Dendritic cell treated with granulocyte-macrophage colony-stimulating factor and Interleukin-4, amounts not matched to agents 40 ng/mL and 50 ng/mL, for 4 days (primary cell): ENCODE data around the gene OXCT2.
"Not testable (repeated sequence)": the region's sequence is repeated elsewhere in the genome, so short reads cannot be mapped to it uniquely, and the experiment has no call there.

Source experiments
- H3K27ac Mint-ChIP-seq: one replicate; pipeline ENCODE4 v1.8.0; 2022; ENCODE audit warnings: mild to moderate bottlenecking, mixed read lengths
- H3K27me3 Mint-ChIP-seq: one replicate; pipeline ENCODE4 v1.8.0; 2022; ENCODE audit warnings: mild to moderate bottlenecking, mixed read lengths
- H3K36me3 Mint-ChIP-seq: one replicate; pipeline ENCODE4 v1.8.0; 2022; ENCODE audit warnings: low read depth, mixed read lengths
- H3K4me1 Mint-ChIP-seq: one replicate; pipeline ENCODE4 v1.8.0; 2022; ENCODE audit warnings: low read depth, mixed read lengths
- H3K4me3 Mint-ChIP-seq: one replicate; pipeline ENCODE4 v1.8.0; 2022; ENCODE audit warnings: mild to moderate bottlenecking, moderate library complexity, mixed read lengths
- H3K9me3 Mint-ChIP-seq: one replicate; pipeline ENCODE4 v1.8.0; 2022; ENCODE audit warnings: mixed read lengths
- intact Hi-C: fragments of 100-400 bp; cut with micrococcal nuclease; formaldehyde crosslinking; loops from one replicate; pipeline ENCODE4 v1.15.0; 2022

OXCT2 gene

DNA sequence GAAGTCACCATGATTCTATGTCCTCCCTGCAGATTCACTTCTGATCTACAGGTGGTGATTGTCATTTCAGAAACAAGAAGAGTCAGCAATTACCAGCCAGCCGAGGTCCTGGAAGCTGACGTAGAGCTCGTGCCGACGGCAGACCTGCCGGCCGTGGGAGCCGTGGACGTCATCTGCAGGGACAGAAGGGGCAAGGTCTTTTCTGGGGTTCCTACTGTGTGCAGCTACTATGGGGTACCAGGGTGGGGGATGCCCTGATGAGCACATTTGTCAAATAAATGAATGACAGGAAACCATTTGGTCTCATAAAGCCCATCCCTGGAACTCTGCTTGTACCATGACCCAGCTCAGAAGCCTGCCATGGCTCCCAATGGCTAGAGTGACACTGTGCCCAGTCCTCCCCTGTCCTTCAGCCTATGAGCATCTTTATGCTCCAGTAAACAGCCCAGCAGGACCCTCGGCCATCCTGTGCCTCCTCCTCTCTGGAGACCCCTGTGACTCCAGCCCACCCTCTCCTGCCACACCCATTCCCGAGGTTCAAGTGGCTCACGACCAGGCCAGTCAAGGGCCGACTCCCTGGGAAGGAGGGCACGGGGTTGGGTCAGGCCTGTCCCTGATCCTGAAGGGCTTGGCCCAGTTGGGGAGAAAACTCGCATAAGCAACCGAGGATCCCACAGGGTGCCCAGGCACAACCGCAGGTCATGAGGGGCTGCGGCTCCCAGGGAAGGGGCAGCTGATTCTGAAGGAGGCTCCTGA is 7.4 kb downstream of the OXCT2 start:
- peaks cover 39% of the 10 kb centered on the region for H3K36me3 Mint-ChIP-seq
- H3K4me3 Mint-ChIP-seq, H3K4me1 Mint-ChIP-seq, intact Hi-C loops, H3K27ac Mint-ChIP-seq, H3K27me3 Mint-ChIP-seq, H3K9me3 Mint-ChIP-seq: not testable (repeated sequence)

DNA sequence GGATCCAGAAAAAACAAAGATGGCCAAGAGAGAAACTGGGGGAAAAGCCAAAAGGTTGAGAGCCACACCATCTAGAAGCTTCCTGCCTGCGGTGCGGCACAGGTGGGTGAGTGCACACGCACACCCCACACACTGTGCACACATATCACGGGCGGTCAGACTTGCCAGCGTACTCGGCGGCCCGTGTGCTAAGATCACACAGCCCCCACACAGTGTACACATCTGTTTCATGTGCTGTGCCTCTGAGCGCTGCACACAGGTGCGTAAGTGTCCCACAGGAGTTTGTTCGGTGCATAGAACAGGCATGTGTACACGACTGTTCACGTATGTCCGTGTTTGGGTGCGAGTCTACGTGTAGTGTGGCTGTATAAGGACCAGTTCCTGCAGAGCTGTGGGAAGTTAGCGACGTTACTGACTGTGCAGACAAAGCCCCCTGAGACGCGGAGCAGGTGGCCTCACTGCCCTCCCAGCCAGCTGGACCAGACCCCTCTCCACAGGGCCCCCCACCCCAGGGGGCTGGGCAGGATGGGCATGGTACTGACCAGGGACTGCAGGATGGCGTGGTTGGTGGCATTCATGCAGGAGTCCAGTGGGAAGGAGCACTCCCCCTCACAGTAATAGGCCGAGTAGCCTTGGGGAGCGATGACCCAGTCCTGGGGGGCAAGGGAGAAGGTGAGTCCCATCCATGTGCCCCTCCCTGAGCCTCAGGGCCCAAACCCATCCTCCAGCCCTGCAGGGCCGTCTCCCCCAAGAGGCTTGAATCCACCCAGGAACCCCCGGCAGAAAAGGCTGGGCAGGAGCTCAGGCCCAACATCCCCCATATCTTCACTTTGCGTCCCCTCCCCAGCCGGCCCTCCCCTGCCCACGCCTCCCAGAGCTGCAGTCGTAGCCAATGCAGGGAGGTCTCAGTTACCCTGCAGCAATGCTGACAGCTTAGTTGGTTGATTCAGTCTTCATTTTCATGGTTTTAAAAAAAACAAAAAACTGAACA is 8.3 kb downstream of the OXCT2 start:
- Mint-ChIP-seq H3K4me3 (no peak overlapping the region), H3K27me3 (no peaks in the 10 kb centered on the region), H3K27ac (no peak overlapping the region), H3K36me3 (peaks cover 48% of the 10 kb centered on the region), H3K9me3 (no peaks in the 10 kb centered on the region), H3K4me1 (no peaks in the 10 kb centered on the region)
- intact Hi-C loops = no loop called here

DNA sequence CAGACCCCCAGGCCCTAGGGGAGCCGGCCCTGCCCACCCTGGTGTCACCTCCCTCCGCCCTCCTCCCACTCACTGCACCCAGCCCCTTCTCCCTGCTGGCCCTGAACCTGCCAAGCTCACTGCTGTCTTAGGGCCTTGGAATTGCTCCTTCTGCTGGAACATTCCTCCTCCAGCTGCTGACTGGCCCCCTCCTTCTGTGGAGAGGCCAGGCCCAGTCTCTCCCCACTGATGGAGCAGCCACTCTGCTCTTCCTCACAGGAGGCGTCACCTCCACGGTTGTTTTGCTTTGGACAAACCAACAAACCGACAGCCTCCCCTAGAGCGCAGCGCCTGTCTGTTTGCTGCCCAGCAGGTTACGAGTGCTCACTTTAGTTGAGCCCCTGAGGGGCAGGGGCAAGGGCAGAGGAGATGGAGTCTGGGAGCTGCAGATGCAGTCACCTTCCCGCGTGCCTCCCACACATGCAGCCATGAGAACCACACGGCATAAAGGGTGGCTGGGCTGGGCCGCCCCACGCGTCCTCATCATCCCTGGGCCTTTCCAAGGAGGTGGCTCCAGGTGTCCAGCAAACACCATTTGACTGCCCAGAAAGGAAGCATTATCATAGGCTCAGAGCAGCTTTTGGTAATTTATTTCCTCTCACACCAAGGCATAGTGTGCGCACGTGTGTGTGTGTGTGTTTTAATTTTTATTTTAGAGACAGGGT is 9.4 kb downstream of the OXCT2 start:
- Mint-ChIP-seq H3K27me3 (no peaks in the 10 kb centered on the region), H3K27ac (no peak overlapping the region), H3K4me3 (no peak overlapping the region), H3K36me3 (peaks cover 57% of the 10 kb centered on the region), H3K9me3 (no peaks in the 10 kb centered on the region), H3K4me1 (no peaks in the 10 kb centered on the region)
- intact Hi-C loops = no loop called here

DNA sequence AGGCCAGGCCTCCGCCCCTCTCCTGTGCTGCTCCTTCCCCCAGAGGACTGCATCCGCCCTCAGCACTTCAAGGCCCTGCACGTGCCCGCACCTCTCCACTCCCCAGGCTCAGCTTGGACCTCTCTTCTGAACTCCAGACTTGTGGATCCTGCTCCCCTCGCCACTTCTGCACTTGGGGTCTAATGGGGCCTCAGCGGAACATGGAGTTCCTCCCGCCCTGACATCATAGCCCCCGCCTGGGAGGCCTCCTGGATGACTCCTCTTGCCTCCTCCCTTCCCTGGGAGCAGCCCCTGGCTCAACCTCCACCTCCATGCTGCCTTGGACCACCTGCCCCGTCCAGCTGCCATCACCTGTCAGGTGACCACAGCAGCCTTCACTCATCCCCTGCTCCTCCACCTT is 10.1 kb downstream of the OXCT2 start:
- no peak overlapping the region for H3K4me3 Mint-ChIP-seq
- no peaks in the 10 kb centered on the region for H3K9me3 Mint-ChIP-seq
- H3K36me3 Mint-ChIP-seq = peaks cover 62% of the 10 kb centered on the region
- no peaks in the 10 kb centered on the region for H3K27me3 Mint-ChIP-seq
- intact Hi-C loops = no loop called here
- no peak overlapping the region for H3K27ac Mint-ChIP-seq
- H3K4me1 Mint-ChIP-seq = no peaks in the 10 kb centered on the region

DNA sequence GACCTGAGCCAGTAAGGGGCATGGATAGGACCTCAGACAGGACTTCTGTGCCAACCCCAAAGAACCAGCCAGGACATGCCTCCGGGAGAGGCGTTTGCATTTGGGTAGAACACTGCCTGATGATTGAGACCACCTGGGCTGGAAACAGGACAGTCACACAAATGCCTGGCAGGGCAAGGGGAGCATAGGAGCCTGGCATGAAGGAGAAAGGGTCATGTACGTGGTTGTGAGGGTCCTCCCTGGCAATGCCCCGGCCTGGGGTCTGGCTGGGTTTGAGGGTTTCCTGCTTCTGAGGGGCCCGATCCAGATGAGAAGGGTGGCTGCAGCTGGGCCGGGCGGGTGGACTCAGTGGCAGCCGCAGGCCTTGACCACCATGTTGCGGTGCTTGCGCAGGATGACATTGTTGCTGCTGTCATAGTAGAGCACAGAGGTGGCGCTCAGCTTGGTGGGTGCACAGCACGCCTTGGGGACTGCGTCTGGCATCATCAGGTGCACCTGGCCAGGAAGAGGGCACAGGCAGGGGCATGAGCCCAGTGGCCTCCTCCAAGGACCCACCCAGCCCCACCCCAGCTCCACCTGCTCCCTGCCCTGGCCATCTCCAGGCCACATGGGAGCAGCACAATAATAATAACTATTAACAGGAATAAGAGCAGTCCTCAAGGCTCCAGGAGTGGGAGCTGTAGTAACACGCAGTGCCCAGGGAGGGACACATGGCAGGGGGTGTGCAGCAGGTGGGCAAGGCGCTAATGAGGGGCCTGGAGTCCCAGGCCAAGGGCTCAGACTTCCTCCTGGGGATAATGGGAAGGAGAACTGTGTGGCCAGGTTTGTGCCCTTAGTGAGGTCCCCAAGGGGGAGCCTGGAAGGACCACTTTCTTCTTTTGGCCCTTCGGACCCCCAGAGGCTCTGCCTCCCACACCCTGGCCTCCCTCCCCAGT is 10.8 kb downstream of the OXCT2 start:
- Mint-ChIP-seq H3K9me3 (no peaks in the 10 kb centered on the region), H3K4me1 (no peaks in the 10 kb centered on the region), H3K36me3 (peaks cover 69% of the 10 kb centered on the region), H3K27ac (no peak overlapping the region), H3K4me3 (no peak overlapping the region), H3K27me3 (no peaks in the 10 kb centered on the region)
- intact Hi-C loops = no loop called here

DNA sequence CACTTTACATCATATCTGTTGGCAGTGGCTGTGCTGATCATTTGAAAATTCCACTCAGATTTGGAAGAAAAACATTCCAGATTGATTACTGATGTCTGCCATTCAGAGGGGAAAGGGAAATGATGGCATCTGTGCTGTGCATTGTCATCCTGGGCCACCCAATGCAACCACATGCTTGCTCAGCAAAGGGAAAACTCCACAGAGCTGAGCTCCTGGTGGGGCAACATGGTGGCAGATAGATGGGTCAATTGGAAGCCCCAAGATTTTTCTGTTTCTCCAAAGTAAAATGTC is 11.8 kb downstream of the OXCT2 start:
- intact Hi-C loops = no loop called here
- Mint-ChIP-seq H3K4me3 (no peak overlapping the region), H3K36me3 (peaks cover 79% of the 10 kb centered on the region), H3K9me3 (no peaks in the 10 kb centered on the region), H3K27me3 (no peaks in the 10 kb centered on the region), H3K4me1 (no peaks in the 10 kb centered on the region), H3K27ac (no peak overlapping the region)

DNA sequence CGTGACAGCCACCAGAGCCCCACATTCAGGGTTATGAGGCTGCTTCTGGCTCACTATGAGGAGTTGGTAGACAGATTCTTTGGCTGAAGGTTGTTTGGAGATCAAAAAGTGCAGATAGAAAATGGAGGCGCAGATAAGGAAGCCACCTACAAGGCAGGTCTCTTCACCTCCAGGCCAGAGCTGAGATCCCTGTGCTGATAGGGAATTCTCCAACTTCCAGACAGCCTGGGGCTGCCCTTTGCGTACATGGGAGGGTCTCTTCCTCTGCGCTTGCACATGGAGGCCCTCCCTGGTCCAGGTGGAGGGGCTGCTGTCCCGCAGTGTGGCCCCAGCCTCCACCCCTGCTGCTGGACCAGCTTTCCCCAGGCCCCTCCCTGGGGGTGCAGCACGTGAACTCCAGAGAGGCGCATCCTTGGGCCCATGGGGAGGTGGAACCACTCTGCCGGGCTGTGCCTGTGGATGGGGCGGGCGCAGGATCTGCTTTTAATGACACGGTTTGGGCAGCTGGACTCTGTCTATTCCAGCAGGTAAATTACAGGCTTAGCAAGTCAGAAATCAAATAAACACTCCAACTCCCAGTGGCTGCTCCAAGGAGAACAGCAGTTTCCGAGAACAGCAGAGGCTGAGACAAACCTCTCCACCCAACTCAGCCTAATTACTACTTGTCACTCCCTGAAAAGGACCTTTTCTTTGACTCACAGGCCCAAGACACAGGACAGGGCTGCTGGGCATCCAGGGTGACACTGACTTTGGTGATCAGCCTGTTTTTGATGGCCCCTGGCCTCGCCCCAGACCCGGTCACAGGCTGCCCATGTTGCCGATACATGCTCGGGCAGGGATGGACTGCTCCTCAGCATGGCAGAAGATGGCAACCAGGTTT is 12.4 kb downstream of the OXCT2 start:
- intact Hi-C loops = no loop called here
- Mint-ChIP-seq H3K4me3 (no peak overlapping the region), H3K36me3 (peaks cover 84% of the 10 kb centered on the region), H3K4me1 (no peaks in the 10 kb centered on the region), H3K27me3 (no peaks in the 10 kb centered on the region), H3K27ac (no peak overlapping the region), H3K9me3 (no peaks in the 10 kb centered on the region)

DNA sequence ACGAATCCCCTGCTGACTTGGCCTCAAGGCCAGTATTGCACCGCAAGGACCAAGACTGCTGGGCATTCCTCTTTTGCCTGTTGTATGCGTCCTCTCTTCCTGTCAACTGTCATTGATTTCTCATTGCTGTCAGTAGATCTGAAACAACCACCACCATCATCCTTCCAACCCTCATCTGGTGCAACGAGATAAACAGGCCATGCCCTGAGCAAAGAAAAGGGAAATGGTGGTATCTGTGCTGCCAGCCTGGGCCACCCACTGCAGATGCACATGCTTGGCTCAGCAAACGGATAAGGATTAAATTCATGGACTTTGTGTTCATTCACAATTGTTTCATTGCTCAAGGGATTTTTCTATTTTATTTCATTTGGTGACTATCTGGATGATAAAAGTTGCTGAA is 13.6 kb downstream of the OXCT2 start:
- Mint-ChIP-seq H3K27me3 (no peaks in the 10 kb centered on the region), H3K27ac (no peak overlapping the region), H3K36me3 (peaks cover 91% of the 10 kb centered on the region), H3K9me3 (no peaks in the 10 kb centered on the region), H3K4me1 (no peaks in the 10 kb centered on the region), H3K4me3 (no peak overlapping the region)
- intact Hi-C loops = no loop called here

DNA sequence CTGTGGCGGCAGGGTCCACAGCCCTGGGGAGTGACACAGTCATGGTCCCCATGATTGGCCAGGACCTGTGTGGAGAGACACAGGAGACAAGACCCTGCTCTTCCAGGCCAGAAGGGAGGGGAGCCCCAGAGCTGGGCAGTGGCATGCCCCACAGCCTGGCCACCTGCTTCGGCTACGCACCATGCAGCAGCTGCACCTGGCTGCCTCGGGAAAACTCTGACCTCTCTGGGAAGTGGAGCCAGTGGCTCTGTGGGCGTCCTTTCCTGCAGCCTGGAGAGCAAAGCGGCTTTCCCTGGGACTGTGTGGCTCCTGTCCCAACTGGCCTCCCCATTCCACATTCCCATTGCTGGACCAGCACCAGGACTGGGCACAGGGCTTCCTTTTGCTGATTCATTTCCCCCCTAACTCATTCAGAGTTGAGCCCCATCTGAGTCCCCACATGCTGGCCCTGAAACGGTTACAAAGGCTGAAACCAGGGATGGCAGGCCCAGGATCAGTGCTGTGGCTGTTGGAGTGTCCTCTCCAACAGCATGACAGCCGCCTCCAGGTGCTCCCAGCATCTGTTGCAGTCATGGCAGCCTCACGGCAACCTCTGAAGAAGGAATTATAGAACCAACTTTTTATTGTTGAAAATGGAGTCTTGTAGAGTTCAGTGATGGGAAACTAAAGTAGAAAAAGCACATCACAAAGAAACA is 15.0 kb downstream of the OXCT2 start:
- Mint-ChIP-seq H3K4me1 (no peaks in the 10 kb centered on the region), H3K9me3 (no peaks in the 10 kb centered on the region)
- intact Hi-C loops = no loop called here

DNA sequence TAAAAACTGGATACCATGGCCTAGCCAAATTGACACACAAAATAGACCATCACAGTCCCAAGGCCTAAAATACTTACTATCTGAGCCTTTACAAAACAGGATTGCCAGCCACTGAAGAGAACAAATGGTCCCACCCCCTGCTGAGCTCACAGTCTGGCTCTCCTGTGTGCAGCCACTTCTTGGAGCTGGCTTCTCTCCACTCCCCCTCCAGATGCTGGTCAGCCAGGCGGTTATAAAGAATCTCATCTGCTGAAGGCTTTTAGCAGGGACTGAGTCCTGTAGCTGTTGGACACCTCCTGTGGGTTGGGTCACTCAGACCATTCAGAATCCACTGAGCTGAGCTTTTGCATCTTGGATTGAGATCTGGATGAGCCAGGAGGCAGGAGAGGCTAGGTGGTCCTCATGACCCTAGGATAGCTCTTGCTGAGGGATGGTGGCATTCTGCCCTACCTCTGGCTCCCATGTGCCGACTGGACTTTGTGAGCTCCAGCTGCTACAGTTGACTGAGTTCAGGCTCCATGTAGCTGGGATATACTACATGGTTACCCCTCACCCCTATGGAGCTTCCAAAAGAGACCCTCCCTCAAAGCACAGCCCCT is 16.1 kb downstream of the OXCT2 start:
- Mint-ChIP-seq H3K4me3 (no peak overlapping the region), H3K27ac (no peak overlapping the region), H3K36me3 (peaks cover 95% of the 10 kb centered on the region), H3K27me3 (no peaks in the 10 kb centered on the region), H3K4me1 (no peaks in the 10 kb centered on the region), H3K9me3 (no peaks in the 10 kb centered on the region)
- intact Hi-C loops = no loop called here

More for the DNA sequence above, 15.0 kb downstream of the OXCT2 start:
- Mint-ChIP-seq H3K27ac (no peak overlapping the region), H3K36me3 (peaks cover 92% of the 10 kb centered on the region), H3K27me3 (no peaks in the 10 kb centered on the region), H3K4me3 (no peak overlapping the region)

DNA sequence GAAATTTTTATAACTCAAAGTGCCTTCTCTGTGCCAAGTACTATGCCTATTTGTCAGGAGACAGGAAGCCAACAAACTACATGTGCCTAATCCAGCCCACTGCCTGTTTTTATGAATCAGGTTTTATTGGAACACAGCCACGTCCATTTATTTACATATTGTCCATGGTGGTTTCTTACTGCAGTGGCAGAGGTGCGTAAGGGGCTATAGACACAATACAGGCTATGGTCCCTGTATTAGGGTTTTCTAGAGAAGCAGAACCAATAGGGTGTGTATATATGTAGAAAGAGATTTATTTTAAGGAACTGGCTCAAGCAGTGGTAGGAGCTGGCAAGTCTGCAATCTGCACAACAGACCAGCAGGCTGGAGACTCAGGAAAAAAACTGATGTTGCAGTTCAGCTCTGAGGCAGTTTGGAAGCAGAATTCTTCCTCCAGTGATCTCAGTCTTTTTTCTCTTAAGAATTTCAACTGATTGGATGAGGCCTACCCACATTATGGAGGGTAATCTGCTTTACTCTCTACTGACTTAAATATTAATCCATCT is 17.1 kb downstream of the OXCT2 start:
- Mint-ChIP-seq H3K27ac (no peak overlapping the region), H3K4me3 (no peak overlapping the region), H3K4me1 (no peaks in the 10 kb centered on the region), H3K9me3 (no peaks in the 10 kb centered on the region), H3K36me3 (peaks cover 95% of the 10 kb centered on the region), H3K27me3 (no peaks in the 10 kb centered on the region)
- intact Hi-C loops = no loop called here
